GM21619 (cell line): ENCODE results near the gene SLC39A11.
"Not testable (repeated sequence)": the region's sequence is repeated elsewhere in the genome, so short reads cannot be mapped to it uniquely, and the experiment has no call there.

Experiments used
- ATAC-seq: cut with Tn5 transposase; IDR thresholded peaks from one replicate; pipeline ENCODE4 v1.9.1; 2021; ENCODE audit not compliant: unreplicated experiment

Gene SLC39A11

DNA sequence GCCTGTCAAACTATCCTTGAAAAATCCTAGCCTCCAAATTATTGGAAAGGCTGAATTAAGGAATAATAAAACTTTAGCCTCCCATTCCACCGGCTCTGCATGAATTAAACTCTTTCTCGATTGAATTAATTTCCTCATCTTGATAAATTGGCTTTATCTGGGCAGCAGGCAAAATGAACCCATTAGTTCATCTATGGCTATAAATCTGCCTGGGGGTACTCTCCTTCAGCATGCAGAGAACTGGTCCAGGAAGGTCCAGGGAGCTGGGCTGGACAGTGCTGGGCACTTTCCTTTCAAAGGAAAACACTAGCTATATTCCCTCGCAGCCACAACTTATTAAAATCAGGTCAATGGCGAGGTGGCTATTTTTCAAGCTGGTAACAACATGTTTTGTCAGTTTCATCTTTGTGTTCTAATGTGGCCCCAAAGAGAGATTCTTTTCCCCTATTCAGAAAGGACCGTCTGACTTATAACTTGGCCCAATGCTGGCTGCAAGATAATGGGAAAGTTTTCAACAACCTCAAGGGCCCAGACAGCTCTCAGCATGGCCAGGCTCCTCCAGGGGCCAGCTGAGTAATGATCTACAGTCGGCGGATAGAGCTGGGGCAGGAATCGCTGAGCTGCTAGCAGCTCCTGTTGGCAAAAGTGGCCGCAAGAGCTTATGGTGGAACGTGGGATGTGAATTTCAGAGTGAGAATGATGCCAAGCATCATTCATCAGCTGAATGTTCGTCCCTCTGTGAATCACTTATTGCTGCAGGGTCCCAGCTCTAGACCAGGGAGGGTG, 326.9 kb downstream of the SLC39A11 start:
- no peak for ATAC-seq

DNA sequence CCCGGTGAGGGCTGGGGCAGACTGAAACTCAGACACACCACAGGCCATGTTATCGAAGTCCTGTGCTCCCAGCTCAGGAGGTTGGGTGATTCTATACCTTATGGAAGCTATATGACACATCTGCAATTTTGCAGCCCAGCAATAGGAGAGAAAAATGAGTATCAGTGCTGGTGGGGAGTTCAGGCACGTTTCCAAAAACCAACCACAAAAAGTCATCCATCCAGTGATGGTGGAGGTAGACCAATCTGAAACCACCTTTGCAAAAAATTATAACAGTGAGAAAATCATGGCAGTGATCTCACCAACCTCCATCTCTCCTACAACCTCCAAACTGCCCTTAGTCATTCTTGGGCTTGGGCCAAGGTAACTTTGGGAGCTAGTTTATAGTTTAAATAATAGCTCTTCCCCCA, 327.9 kb downstream of the SLC39A11 start:
- ATAC-seq: no peak

DNA sequence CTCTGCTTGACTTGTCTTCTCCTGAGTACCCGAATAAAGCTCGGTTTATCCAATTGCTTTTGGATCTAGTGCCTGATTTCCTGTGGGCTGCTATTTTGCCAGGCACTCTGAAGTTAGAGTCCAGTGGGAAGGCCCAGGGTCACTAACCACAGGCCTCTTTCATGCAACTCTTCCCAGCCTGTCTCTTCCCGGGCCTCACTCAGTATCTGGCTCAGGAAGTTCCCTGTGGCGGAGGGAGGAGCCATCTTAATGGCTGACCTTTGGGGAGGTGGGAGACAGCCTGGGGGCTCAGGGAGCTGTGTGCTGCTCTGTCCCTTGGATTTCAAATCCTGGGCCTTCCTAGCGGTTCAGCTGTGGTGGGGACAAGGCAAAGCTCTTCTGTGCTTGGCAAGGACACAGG, 328.5 kb downstream of the SLC39A11 start:
- ATAC-seq: no peak

DNA sequence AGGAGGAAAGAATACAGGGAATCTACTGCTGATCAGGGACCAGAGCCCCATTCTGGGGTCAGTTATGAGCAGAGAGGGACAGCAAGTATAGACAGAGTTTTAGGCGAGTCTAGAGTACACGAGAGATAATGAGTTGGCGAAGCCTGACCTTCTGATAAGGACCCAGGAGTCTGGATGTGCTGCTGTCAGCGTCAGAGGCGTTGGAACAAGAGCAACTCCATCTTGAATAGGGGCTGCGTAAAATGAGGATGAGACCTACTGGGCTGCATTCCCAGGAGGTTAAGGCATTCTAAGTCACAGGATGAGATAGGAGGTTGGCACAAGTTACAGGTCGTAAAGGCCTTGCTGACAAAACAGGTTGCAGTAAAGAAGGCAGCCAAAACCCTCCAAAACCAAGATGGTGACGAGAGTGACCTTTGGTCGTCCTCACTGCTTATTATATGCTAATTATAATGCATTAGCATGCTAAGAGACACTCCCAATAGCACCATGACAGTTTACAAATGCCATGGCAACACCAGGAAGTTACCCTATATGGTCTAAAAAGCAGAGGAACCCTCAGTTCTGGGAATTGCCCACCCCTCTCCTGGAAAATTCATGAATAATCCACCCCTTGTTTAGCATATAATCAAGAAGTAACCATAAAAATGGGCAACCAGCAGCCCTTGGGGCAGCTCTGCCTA, 330.5 kb downstream of the SLC39A11 start:
- ATAC-seq: not testable (repeated sequence)

DNA sequence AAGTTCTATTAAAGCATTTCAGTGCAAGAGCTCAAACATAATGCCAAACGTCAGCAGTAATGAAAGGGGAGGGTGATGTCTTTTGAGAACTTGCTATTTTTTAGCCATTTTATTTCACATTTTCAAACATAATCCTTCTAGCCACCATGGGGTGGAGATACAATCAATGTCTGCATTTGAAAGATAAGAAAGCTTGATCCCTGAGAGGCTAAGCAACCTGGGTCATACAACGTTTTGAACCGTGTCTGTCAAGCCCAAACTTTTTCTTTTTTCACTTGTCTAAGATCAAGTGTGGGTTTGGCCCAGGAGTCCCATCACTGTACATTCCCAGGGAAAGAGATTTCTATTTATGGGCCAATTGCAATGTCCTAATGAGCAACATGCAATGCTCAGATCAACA, 331.1 kb downstream of the SLC39A11 start:
- no peak for ATAC-seq

DNA sequence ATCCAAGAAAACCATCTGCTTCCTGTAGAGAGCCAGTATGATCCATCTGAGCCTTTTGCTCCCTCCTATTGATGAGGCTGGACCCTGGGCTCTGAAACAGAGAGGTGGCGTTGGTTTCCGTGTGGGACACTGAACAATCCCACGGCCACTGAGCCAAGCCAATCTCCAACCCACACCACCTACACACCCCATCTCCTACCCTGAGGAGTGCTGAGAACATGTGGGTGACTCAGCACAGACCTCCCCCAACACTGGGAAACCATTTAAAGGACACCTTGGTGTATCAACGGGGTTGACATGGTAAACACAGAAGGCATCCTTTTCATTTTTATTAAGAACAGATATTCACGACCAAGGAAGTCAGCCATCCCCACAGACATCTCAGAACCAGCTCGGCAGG, 332.1 kb downstream of the SLC39A11 start:
- no peak for ATAC-seq

DNA sequence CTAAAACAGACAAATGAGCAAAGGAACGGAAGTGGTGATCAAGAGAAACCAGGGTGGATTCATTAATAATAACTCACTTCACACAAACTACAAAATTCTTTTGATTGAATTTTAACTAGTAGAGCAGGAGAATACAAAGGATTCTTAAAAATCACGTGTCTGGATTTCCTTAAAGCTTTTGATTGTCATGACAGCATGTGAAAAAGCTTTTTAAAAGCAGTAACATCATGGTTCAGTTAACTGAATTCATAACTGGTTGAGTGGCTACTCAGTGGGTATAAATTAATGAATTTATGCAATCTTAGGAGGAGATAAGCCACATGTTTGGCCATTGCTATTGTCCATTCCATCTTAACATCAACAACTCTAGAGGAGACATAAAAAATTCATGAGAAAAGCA, 333.2 kb downstream of the SLC39A11 start:
- no peak for ATAC-seq

DNA sequence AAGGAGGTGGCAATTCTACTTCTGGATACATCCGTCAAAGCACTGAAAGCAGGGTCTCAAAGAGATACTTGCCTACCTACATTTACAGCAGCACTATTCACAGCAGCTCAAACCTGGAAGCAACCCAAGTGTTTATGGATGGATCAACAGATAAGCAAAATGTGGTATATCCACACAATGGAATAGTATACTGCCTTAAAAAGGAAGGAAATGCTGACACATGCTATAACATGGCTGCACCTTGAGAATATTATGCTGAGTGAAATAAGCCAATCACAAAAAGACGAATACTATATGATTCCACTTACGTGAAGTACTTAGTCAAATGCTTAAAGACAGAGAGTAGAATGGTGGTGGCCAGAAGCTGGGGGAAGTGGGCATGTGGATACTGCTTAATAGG, 336.2 kb downstream of the SLC39A11 start:
- ATAC-seq: no peak

DNA sequence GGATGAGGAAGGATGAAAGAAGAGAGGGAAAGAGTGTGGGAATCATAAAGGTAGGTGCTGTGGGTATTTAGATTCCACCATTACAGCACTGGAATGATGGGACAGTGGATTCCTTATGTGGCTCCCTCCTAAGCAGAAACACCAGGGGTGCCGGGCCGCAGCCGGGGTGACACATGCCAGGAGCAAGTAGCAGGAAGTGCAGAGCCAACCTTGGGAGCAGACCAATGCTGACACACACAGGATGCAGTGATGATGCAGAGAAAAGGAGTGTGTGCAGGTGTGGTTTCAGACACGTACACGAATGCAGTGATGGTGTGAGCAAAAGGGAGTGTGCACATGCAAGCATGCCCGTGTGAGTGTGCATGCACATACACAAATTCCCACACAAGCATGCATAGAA, 338.0 kb downstream of the SLC39A11 start:
- no peak for ATAC-seq

DNA sequence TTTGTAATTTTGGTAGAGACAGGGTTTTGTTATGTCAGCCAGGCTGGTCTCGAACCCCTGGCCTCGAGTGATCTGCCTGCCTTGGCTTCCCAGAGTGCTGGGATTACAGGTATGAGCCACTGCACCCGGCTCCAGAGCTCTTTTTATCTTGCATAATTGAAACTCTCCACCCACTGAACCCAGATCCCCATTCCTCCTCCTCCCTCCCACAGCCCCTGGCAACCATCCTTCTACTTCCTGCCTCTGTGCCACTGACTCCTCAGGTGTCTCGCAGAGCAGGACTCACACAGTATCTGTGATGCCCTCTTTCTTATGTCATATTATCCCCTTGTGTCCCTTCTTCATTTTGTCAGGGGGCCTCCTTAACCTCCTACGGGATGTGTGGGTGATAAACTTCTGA, 340.7 kb downstream of the SLC39A11 start:
- ATAC-seq: no peak

DNA sequence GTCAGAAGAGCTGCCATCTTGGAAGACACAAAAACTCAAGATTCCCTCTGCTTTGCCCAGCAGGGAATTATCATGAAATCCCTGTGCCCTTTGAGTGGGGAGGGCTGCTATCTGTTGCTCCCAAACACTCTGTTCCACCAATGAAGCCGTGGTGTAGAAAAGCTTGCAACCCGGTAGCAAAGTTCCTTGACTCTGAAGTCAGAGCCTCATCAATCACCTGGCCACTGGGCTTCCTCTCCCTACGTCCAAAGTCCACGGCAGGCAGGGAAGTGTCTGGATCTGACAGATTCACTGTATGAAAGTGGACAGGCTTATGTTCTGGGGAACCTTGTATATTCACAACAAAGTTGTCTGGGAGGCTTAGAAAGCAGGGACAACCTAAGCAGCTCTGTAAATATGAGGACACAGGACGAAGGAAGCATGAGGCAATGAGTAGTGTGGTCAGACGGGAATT, 343.3 kb downstream of the SLC39A11 start:
- ATAC-seq: no peak

DNA sequence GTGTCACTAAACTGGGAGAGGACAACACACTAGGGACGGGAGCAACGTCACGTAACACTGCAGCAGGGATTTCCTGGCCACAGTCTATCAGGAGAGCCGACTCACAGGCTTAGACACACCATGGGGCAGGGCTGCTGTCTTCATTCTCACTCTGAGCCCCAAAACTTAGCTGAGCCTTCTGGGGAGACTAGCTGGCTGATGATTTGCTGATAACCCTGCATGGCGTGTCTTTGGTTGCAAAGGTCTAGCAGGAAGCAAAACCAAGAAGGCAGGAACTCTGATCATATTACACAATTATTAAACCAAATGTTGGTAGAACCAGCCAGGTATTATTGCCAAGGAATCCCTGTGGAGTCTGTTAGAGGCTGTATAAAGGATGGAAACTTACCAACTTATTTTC, 345.0 kb downstream of the SLC39A11 start:
- ATAC-seq: no peak

DNA sequence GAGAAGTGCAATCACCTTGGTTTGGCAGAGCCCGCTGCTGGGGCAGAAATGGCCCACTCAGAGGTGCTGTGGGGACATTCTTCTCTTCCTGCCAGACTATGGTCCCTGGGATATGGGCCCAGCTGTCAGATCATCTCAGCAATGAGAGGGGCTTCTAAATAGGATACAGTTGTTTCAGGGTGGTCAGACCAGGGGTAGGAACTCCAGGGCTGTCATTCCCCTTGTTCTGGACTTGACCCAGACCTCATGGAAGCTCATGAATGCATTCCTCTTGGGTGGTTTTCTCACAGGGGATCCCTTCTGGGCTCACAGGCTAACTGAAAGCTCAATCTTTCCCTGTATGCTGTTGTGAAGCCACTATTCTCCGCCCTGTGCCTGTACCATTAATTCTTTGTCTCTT, 347.2 kb downstream of the SLC39A11 start:
- ATAC-seq: no peak

DNA sequence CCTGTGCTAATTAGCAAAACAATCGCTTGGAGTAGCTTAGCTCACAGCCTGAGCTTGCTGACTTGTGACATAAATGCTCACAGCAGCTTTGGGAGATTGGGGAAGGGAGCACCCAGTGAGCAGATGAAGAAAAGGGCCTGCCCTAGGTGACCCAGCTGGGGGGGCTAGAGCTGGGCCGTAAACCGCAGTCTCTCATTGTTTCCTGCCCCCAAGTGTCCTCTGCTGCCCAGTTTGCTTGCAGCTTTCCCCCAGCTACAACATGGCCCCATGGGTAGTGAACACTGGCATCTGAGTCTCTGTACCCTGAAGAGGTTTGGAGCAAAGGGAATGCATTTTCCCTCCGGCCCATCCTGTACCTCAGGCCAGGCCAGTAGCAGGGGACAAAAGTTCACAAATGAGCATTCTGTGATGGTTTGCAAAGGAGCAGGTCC, 349.4 kb downstream of the SLC39A11 start:
- no peak for ATAC-seq

DNA sequence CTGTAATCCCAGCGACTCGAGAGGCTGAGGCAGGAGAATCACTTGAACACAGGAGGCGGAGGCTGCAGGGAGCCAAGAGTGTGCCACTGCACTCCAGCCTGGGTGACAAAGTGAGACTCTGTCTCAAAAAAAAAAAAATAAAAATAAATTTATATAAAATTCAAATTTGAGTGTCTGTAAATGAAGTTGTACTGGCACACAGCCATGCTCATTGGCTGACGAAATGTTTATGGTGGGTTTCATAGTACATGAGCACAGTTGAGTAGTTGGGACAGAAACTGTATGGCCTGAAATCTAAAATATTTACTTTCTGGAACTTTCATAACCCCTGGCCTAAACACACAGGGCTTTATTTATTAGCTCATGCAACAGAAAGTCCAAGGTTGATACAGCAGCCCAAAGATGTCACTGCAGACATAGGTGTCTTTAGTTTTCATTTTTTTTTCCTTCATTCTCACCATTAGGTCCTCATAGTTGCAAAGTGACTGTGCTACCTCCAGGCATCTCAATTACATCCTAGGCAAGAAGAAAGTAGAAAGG, 355.3 kb downstream of the SLC39A11 start:
- ATAC-seq: no peak

DNA sequence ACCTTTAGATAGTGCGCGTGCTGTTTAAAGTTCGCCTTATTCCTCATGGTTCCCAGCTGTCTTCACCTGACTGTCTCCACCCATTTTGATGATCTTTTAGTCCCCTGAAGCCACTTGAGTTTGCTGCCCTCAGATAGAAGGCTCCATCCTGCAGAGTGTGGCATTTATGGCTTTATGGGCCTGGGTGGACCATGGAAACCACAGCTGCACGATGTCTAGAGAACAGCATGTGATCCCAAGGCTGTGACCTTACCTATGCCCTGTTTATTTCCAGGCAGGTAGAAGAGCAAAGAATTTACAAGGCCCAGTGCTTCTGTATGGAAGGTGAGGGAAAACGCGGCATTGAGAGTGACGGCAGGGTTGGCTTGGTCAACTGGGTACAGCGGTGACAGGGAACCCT, 356.9 kb downstream of the SLC39A11 start:
- no peak for ATAC-seq

DNA sequence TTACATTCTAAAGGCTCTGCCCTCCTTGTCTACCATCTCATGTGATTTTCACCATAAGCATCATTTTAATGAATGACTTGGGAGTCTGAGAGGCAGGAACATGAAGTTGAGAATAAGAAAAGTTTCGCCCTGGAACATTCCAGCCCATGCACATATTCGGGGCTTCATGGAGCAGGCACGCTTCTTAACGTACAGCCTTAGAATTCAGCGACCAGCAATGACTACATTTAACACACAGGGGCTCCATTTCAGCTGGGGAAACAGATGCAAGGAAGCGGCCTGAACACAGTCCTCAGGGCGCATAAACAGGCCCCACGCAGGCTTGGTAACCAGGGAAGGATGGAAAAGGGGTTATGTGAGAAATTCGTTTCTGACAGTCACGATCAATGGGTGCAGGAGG, 357.4 kb downstream of the SLC39A11 start:
- ATAC-seq: no peak

DNA sequence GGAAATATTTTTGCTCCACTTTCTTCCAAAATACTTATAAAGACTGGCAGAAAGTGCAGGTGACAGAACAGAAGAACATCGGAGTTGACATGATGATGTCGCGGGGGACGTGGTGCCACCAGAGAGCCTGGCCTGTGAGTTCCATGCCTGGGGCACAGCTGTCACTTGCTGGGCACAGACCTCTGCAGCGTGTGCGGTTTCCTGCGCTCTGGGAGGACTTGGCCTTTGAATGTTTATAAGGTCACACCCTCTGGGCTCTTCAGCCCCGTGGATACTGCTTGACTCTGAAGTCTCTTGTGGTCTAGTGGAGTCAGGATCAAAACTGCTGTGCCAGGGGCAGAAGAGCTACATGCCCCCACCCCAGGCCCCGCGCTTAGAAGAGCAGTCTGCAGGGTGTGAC, 357.9 kb downstream of the SLC39A11 start:
- no peak for ATAC-seq

DNA sequence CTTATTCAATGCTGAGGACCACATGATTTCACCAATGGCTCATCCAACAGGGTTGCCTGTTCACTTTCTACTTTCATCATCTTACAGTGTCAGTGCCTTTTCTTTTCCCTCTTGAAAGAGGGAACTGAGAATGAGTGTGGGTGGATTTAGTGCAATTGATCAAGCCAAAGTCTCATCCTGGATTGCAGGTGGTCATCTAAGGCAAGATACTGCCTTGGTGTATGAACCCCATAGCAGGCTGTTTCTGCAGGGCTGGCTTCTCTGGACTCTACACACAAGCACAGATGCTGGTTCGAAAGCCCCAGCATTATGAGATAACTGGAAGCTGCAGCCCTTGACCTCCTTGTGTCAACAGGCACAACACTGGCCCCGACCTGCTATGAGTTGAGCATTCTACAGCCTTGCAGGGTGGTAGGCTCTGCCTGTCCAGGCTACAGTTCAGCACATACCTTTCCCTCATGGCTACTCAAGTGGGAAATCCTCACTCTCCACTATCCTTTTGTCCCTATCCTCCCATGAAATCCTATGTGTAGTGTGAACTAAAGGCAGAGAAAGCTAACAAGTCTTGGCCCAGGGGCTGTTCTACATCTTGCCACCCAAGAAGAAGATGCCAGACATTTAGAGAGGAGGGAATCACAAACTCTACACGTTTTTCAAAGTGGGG, 358.7 kb downstream of the SLC39A11 start:
- ATAC-seq: no peak

DNA sequence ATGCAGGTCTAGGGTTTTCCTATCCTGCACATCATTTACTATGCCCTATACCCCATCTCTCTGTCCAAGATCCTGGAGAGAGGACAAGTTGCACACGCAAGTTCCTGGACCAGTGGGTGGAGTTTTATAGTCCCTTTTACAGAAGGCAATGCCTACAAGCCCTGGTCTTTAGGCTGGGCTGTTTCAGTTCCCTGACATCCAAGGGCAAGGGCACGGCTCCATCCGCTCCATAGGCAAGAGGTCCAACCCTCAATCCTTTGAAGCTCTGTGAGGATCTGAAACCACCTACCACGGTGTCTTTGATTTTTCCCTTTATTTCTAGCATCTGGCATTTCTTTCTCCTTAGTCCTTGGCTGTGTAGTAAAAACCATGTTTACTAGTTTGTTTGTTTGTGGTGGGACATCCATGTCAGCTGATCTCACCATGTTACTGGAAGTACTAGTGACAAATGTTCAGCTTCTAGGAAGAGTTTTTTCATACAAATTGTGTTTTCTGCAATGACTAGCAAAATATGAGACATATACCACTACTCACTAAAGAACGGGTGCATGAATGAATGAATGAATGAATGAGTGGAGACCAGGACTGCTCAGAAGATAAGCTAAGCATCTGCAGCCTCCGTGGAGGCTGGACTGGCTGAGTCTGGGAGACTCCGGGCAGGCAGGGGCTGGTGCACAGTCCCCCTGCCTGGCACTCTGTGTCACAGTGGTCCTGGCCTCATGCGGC, 359.4 kb downstream of the SLC39A11 start:
- no peak for ATAC-seq

DNA sequence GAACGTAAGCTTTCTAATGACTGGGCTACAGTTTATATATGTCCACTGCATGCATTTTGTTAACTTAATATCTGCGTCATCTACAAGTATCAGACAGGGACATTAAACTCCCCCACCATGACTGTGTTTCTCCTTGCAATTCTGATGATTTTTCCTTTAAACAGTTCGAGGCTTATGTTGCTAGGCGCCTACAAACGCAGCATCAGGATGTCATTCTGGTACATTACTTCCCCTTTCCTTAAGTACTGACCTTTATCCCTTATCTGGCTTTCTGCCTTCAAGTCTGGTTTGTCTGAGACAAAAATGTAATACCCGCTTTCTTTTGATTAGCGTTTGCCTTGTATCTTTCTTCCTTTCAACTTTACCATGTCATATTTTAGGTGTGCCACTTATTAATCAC, 362.4 kb downstream of the SLC39A11 start:
- ATAC-seq: no peak
